HL-60/S4 (cell line): ENCODE results near the gene B3GAT3.
"Not testable (repeated sequence)": the region's sequence is repeated elsewhere in the genome, so short reads cannot be mapped to it uniquely, and the experiment has no call there.

Source experiments
- in situ Hi-C: fragments of 300-500 bp; cut with MboI; formaldehyde crosslinking; loops from 2 replicates; pipeline ENCODE4 v1.14.3; 2022; ENCODE audit warnings: low sequenced_read_pairs

The B3GAT3 gene

GRCh38 chr11:62621567-62622470, at the start of gene B3GAT3:
TSS of gene B3GAT3 (minus strand) at chr11:62621986. CDS start at chr11:62621947, 39 bp downstream.
- in situ Hi-C loops: no loop called here

- in situ Hi-C loops: no loop called here
Measured at GRCh38 chr11:62671236-62671607, 49.4 kb upstream of the B3GAT3 start.

GRCh38 chr11:62669420-62670161, 47.8 kb upstream of the B3GAT3 start:
- in situ Hi-C loops: no loop called here

- in situ Hi-C loops: no loop called here
Measured at GRCh38 chr11:62667460-62667859, 45.7 kb upstream of the B3GAT3 start.

- in situ Hi-C loops: no loop called here
Measured at GRCh38 chr11:62666259-62666926, 44.6 kb upstream of the B3GAT3 start.

- in situ Hi-C loops: no loop called here
Measured at GRCh38 chr11:62665599-62666258, 43.9 kb upstream of the B3GAT3 start.

- in situ Hi-C loops: no loop called here
Measured at GRCh38 chr11:62665075-62665598, 43.4 kb upstream of the B3GAT3 start, which contains the start of the genes C11orf98 and CSKMT. TSS of gene C11orf98 (minus strand) at chr11:62665210. CDS start at chr11:62665169, 41 bp downstream. TSS of gene CSKMT (plus strand) at chr11:62665312. CDS start at chr11:62665880, 568 bp downstream.

- in situ Hi-C loops: no loop called here
Measured at GRCh38 chr11:62664405-62665074, 42.8 kb upstream of the B3GAT3 start.

GRCh38 chr11:62656796-62657429, 35.1 kb upstream of the B3GAT3 start:
- in situ Hi-C loops: no loop called here

- in situ Hi-C loops: no loop called here
Measured at GRCh38 chr11:62654297-62654696, 32.5 kb upstream of the B3GAT3 start.

GRCh38 chr11:62652161-62653006, 30.6 kb upstream of the B3GAT3 start:
- in situ Hi-C loops: no loop called here

- in situ Hi-C loops: not testable (repeated sequence)
Measured at GRCh38 chr11:62650283-62650682, 28.5 kb upstream of the B3GAT3 start.

GRCh38 chr11:62649486-62649885, 27.7 kb upstream of the B3GAT3 start:
- in situ Hi-C loops: no loop called here

GRCh38 chr11:62648967-62649364, 27.2 kb upstream of the B3GAT3 start:
- in situ Hi-C loops: no loop called here

- in situ Hi-C loops: no loop called here
Measured at GRCh38 chr11:62648185-62648966, 26.6 kb upstream of the B3GAT3 start.

GRCh38 chr11:62647609-62648005, 25.8 kb upstream of the B3GAT3 start:
- in situ Hi-C loops: no loop called here

- in situ Hi-C loops: no loop called here
Measured at GRCh38 chr11:62646825-62647608, 25.2 kb upstream of the B3GAT3 start.
